Upper lobe of left lung (tissue), 6 donors: ENCODE data around the gene SMYD3. TPM values are rescaled to one million over a fixed set of nuclear protein-coding genes. Genes with fewer than 3 reads are reported as not detected.

ENCODE experiments used
- ATAC-seq, 2 donors: fragments of 200-7000 bp; cut with Tn5 transposase; one replicate each; pipeline ENCODE4 v1.9.1; 2022; ENCODE audit warnings: mild to moderate bottlenecking in 2 of 2, moderate library complexity in 2 of 2; ENCODE audit not compliant: low FRiP score in 2 of 2
- DNase-seq, 2 donors: peaks; one replicate each; pipeline ENCODE4 v3.0.0-alpha.2; 2019 to 2020
- H3K27ac ChIP-seq, 4 donors: fragments of 200-600 bp; sonication (generic); one replicate each; pipeline ENCODE4 v1.5.1; 2016 to 2019
- H3K27me3 ChIP-seq, 4 donors: fragments of 200-600 bp; sonication (generic); one replicate each; pipeline ENCODE4 v1.5.1; 2017 to 2019
- H3K36me3 ChIP-seq, 4 donors: fragments of 200-600 bp; sonication (generic); one replicate each; pipeline ENCODE4 v1.5.1; 2016 to 2019
- H3K4me1 ChIP-seq, 4 donors: fragments of 200-600 bp; sonication (generic); one replicate each; pipeline ENCODE4 v1.5.1; 2018 to 2019
- H3K4me3 ChIP-seq, 4 donors: fragments of 200-600 bp; sonication (generic); one replicate each; pipeline ENCODE4 v1.5.1; 2017 to 2019; ENCODE audit warnings: mild to moderate bottlenecking in 2 of 4, moderate library complexity in 1 of 4
- H3K9me3 ChIP-seq, 4 donors: fragments of 200-600 bp; sonication (generic); one replicate each; pipeline ENCODE4 v1.5.1; 2018 to 2019
- EP300 ChIP-seq, 4 donors: sonication (generic); formaldehyde crosslinking; IDR thresholded peaks; one replicate each; pipeline ENCODE4 v1.5.1; 2017; ENCODE audit warnings: antibody characterized with exemption in 4 of 4, control low read depth in 2 of 4
- POLR2A ChIP-seq, 4 donors: fragments of 450-650 bp; IDR thresholded peaks; one replicate each; pipeline ENCODE4 v1.5.1; 2016 to 2017; ENCODE audit warnings: antibody characterized with exemption in 4 of 4, mild to moderate bottlenecking in 2 of 4
- POLR2AphosphoS5 ChIP-seq, 2 donors: sonication (generic); formaldehyde crosslinking; IDR thresholded peaks; one replicate each; pipeline ENCODE4 v1.5.1; 2017; ENCODE audit warnings: antibody characterized with exemption in 2 of 2
- WGBS, 2 donors: methylation state at CpG; one replicate each; pipeline ENCODE4 v1.1.5; 2017 to 2018; 5-methylcytosine and 5-hydroxymethylcytosine counted together
- total RNA-seq, 6 donors: library from RNA; depleted of rRNA in 4 of 6; stranded (reverse); fragments of >200 nt in 4 of 6; gene quantifications; one replicate each; pipeline versions ENCODE4 v1.1.0 to v1.2.1, GENCODE V29; 2016 to 2021
- TF ChIP-seq, protein P1 (sequence below), 6 experiments: fragments of 450-650 bp in 4 of 6; fragments of 200-600 bp in 2 of 6; sonication (generic) in 2 of 6; IDR thresholded peaks; one replicate each; pipeline ENCODE4 v1.5.1; 2016 to 2019; ENCODE audit warnings: antibody characterized with exemption in 6 of 6
- donor health status: DM: no; HTN: no; CAD: no; lungs with moderate emphysema.
- donor health status: DM: no; HTN: yes; CAD: no; lungs with severe emphysema.

SMYD3 gene
- total RNA-seq, 6 donors from 2014 or later: 22.7 to 109 (median 34.0) TPM

DNA sequence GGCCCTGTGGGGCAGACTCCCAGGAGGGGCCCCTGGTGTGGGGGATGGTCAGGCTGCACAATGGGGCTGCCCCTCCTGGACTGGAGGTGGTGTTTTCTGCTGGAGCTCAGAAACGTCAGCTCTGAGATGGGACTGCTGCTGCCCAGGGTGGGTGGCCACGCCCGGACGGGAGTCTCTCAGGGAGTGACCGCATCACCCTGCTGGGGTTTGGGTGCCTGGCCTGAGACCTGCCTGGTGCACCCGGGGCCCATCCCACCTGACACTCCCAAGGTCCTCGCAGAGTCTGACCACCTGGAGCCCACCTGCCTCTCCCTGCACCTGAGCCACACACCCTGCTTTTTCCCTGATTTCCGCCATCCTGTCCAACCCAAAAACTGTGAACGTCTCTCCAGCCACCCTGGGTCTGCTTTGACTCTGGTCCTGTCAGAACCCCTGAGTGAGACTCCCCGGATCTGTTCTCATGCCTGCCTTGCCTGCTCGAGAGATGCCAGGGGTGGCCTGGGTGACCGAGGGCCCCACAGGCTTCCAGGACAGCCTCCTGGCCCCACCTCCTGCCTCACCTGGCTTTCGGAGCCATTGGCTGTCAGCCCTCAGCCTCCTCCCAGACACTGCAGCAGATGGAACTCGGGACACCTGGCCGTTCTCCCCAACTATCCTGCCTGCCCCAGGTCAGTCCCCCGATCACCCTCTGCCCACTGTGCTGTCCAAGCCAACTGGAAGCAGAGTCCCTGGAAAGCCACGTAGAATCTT, 11.6 kb upstream of the SMYD3 start:
- ATAC-seq (peak; percentile 20 to 24), DNase-seq (peak in 1 of 2 donors; percentile 60)
- H3K4me3 ChIP-seq: no peak overlapping the region
- H3K9me3 ChIP-seq: peaks cover 17 to 42% (median 34%) of the 10 kb centered on the region in 4 donors
- H3K27me3 ChIP-seq: no peaks in the 10 kb centered on the region
- H3K36me3 ChIP-seq: no peaks in the 10 kb centered on the region
- H3K4me1 ChIP-seq: no peaks in the 10 kb centered on the region
- 89 to 94% methylated on average over 13 to 17 of the region's 17 CpGs for WGBS, 2 donors
- no peak overlapping the region for H3K27ac ChIP-seq
- TF ChIP-seq EP300 (IDR thresholded peaks at IDR 0.05) (no peak), POLR2A (IDR thresholded peaks at IDR 0.05) (no peak), POLR2AphosphoS5 (IDR thresholded peaks at IDR 0.05) (no peak)
- TF ChIP-seq, protein P1, sequence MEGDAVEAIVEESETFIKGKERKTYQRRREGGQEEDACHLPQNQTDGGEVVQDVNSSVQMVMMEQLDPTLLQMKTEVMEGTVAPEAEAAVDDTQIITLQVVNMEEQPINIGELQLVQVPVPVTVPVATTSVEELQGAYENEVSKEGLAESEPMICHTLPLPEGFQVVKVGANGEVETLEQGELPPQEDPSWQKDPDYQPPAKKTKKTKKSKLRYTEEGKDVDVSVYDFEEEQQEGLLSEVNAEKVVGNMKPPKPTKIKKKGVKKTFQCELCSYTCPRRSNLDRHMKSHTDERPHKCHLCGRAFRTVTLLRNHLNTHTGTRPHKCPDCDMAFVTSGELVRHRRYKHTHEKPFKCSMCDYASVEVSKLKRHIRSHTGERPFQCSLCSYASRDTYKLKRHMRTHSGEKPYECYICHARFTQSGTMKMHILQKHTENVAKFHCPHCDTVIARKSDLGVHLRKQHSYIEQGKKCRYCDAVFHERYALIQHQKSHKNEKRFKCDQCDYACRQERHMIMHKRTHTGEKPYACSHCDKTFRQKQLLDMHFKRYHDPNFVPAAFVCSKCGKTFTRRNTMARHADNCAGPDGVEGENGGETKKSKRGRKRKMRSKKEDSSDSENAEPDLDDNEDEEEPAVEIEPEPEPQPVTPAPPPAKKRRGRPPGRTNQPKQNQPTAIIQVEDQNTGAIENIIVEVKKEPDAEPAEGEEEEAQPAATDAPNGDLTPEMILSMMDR (IDR thresholded peaks at IDR 0.05): no peak

DNA sequence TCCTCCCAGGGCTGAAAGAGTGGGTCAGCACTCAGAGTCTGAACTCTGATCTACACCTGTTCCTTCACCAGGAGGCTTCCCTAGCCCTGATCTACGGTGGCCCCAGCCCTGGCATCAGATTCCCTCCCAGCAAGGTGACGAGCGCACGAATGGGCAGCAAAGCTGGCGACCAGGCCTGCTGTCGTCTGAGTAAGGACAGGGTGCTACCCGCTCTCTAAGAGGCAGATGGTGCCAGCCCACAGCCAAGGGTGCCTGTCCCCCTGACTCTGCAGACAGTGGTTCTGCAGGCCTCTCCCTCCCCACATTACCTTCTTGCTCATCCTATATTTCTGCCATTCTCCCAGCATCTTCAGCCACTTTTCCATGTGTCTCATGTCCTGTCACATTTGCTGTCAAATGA, 10.3 kb upstream of the SMYD3 start:
- DNase-seq (no peak), ATAC-seq (no peak)
- no peaks in the 10 kb centered on the region for H3K36me3 ChIP-seq
- no peak overlapping the region for H3K4me3 ChIP-seq
- H3K27me3 ChIP-seq: no peaks in the 10 kb centered on the region
- no peak overlapping the region for H3K27ac ChIP-seq
- 60 to 77% methylated on average over 5 to 7 of the region's 7 CpGs for WGBS, 2 donors
- TF ChIP-seq, protein P1 (IDR thresholded peaks at IDR 0.05): no peak
- no peak for TF ChIP-seq POLR2A (IDR thresholded peaks at IDR 0.05)
- no peak for TF ChIP-seq POLR2AphosphoS5 (IDR thresholded peaks at IDR 0.05)
- no peak for TF ChIP-seq EP300 (IDR thresholded peaks at IDR 0.05)
- H3K9me3 ChIP-seq: peaks cover 17 to 42% (median 34%) of the 10 kb centered on the region in 4 donors
- H3K4me1 ChIP-seq: no peaks in the 10 kb centered on the region

DNA sequence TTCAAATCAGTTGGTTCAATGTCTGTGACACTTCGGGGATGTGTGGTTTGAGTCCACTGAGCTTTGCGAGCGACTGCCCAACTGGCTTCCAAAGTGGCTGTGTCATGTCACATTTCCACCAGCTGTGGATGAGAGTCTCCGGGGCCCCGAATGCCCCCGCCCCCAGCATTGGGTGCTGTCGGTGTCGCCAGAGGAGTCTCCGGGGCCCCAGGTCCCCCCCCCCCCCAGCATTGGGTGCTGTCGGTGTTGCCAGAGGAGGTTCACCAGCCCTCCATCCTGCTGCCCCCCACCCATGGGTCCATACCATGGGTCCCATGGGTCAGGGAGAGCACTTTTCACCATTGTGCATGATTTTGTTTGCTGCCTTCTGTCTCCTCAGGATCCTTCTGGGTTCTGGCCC, 9.0 kb upstream of the SMYD3 start:
- DNase-seq: peak in 1 of 2 donors; percentile 40
- no peaks in the 10 kb centered on the region for H3K4me1 ChIP-seq
- no peak overlapping the region for H3K27ac ChIP-seq
- TF ChIP-seq POLR2AphosphoS5 (IDR thresholded peaks at IDR 0.05): no peak
- TF ChIP-seq POLR2A (IDR thresholded peaks at IDR 0.05): no peak
- TF ChIP-seq EP300 (IDR thresholded peaks at IDR 0.05): no peak
- TF ChIP-seq, protein P1 (IDR thresholded peaks at IDR 0.05): no peak
- 87 to 90% methylated on average over 8 to 10 of the region's 10 CpGs for WGBS, 2 donors
- no peak overlapping the region for H3K4me3 ChIP-seq
- H3K27me3 ChIP-seq: no peaks in the 10 kb centered on the region
- H3K36me3 ChIP-seq: no peaks in the 10 kb centered on the region
- peaks cover 17 to 42% (median 34%) of the 10 kb centered on the region in 4 donors for H3K9me3 ChIP-seq
- ATAC-seq: no peak

DNA sequence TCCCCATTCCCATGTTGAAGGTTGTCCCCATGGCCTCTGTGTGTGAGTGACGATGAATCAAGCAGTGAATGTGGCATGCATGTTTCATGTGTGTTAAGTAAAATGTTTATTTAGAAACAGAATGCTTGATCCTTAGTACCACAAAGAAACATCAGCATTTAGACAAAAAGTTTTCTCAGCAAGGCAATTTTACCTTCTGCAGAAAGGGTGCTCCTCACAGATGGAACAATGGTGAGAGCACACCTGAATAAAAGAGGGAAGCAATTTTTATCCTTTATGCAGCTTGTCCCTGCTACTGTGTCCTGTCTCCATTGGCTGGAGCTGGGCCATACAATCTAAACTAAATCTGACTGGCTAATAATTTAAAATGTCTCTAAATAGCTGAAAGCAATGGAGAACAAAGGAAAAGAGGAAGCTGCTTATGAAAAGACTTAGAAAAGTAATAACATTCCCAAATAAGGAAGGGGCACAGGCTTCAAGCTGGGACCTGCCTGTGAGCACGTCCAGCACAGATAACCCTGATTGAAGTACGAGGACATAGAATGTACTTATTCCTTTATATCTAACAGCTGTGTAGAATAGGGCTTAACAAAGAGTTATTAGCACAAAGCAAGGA, 8.4 kb upstream of the SMYD3 start:
- Histone ChIP-seq H3K27me3 (no peaks in the 10 kb centered on the region), H3K9me3 (peaks cover 17 to 42% (median 34%) of the 10 kb centered on the region in 4 donors), H3K4me1 (no peaks in the 10 kb centered on the region), H3K4me3 (no peak overlapping the region), H3K27ac (no peak overlapping the region), H3K36me3 (no peaks in the 10 kb centered on the region)
- DNase-seq: no peak
- WGBS, 2 donors: 75 to 79% methylated on average over 3 of the region's 3 CpGs
- no peak for ATAC-seq
- TF ChIP-seq POLR2AphosphoS5 (IDR thresholded peaks at IDR 0.05) (no peak), POLR2A (IDR thresholded peaks at IDR 0.05) (no peak), EP300 (IDR thresholded peaks at IDR 0.05) (no peak)
- TF ChIP-seq, protein P1 (IDR thresholded peaks at IDR 0.05): no peak
